H54 (cell line): ENCODE results near the gene TRANK1.

Source experiments
- DNase-seq: peaks from one replicate; pipeline ENCODE4 v3.0.0; 2011; ENCODE audit warnings: low spot score, mixed read lengths; ENCODE audit not compliant: insufficient read length
- FAIRE-seq: peaks from 3 replicates; lab custom pipeline; 2011; peaks lifted over from hg19 to GRCh38; lab: Jason Lieb, UNC
- POLR2A ChIP-seq: IDR thresholded peaks from 2 replicates; pipeline ENCODE4 v1.6.1; 2011; ENCODE audit warnings: low read depth, mild to moderate bottlenecking, low read length

TRANK1 gene

GRCh38 chr3:36815375-36815774 lies 129.5 kb downstream of the TRANK1 start:
- DNase-seq (no peak), FAIRE-seq (no peak)
- no peak for TF ChIP-seq POLR2A

GRCh38 chr3:36814776-36815175 lies 130.1 kb downstream of the TRANK1 start:
- TF ChIP-seq POLR2A = no peak
- FAIRE-seq (no peak), DNase-seq (no peak)

- no peak for FAIRE-seq
- TF ChIP-seq POLR2A = no peak
- DNase-seq = no peak
Observed at GRCh38 chr3:36814066-36814717, 130.7 kb downstream of the TRANK1 start.

- TF ChIP-seq POLR2A = no peak
- FAIRE-seq (no peak), DNase-seq (no peak)
Observed at GRCh38 chr3:36813305-36813704, 131.5 kb downstream of the TRANK1 start.

DNA sequence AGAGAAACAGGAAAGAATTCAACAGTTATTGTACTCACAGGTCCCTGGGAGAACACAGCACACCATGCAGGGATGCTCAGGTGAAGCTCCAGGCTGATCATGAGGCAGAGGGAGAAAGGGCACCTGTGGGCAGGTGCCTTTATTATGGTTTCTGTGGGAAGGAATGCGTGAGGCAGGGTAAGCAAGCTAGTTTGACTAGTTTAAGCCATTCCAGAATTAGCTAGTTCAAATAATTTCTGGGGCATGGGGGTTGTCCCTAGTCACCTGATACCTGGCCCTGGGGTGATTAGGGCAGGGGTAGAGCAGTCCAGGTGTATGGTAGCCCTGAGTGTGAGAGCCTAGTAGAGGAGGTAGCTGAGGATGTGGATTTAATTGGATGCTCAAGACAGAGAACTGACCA lies 132.6 kb downstream of the TRANK1 start:
- no peak for TF ChIP-seq POLR2A
- no peak for DNase-seq
- FAIRE-seq = no peak

DNA sequence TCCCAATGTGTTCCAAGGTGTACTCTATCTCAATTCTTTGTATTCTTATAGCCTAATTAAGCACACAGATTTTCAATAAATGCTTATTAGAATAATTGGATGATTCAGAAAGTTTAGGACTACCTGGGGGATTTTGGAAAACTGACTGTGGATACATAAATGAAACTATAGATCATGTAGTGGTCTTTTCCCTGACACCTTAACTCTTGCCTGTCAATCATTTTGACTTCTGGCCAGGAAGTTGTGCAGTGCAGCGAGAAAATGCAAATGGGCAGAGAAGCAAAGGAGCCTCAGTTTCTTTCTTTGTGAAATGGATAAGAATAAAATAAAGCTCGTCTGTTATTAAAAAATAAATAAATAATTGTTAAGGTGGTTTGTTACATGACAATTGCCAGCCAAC lies 133.1 kb downstream of the TRANK1 start:
- DNase-seq = no peak

DNA sequence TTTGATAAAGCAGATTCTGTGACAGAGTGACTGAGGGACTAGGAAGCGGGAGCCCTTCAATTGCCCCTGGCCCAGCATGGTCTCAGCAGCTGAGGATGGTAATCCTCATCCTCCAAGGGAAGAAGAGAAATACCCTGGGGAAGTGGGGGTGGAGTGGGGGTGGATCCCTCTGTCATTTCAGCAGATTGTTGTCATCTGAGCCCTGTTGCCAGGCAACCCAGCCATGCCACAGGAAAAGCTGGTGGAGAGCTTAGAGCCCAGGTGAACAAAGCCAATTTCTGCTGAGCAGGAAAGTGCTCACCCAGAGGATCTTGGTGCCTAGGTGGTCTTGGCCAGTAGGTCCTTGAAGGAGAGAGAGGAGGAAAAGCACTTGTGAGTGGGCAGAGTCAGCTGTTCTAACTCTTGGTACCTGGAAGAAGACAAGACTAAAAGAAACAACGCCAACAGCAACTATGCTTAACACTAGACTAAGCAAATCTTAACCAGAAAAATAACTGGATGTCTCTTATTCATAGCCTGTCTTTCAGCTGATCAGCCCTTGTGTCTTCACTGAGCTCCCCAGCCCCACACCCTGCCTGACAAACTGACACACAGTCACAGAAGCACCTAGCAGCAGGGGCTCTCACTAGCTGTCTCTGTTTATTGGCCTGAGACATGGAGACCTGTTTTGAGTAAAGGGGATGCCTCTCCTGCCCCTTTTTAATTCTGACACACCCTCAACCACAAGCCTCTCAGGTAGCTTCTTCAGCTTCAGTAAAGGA lies 140.4 kb downstream of the TRANK1 start:
- DNase-seq (no peak), FAIRE-seq (no peak)
- TF ChIP-seq POLR2A = no peak

More for the DNA sequence above, 133.1 kb downstream of the TRANK1 start:
- no peak for TF ChIP-seq POLR2A
- FAIRE-seq = no peak

GRCh38 chr3:36803091-36803791 lies 141.6 kb downstream of the TRANK1 start:
- DNase-seq (no peak), FAIRE-seq (no peak)
- no peak for TF ChIP-seq POLR2A

GRCh38 chr3:36800533-36801116 lies 144.2 kb downstream of the TRANK1 start:
- FAIRE-seq (no peak), DNase-seq (no peak)
- no peak for TF ChIP-seq POLR2A

DNA sequence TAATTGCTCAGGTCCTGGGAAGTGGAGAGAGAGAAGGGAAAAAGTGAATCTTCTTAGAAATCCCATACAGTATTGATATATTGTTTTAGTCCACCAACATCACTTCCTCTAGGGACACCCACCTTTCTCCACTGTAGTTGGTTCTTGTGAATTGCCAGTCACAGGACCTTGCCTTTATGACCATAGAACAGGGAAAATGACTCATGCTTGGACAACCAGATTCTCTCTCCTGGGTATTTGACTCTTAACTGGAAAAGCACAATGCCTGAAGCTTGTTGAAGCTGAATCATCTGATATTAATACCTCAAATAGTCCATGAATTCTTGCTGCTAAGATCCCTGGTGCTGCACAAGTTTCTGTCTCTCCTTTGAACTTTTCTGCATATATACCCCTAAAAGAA lies 148.0 kb downstream of the TRANK1 start:
- FAIRE-seq (peak; percentile 11), DNase-seq (no peak)
- TF ChIP-seq POLR2A = no peak

DNA sequence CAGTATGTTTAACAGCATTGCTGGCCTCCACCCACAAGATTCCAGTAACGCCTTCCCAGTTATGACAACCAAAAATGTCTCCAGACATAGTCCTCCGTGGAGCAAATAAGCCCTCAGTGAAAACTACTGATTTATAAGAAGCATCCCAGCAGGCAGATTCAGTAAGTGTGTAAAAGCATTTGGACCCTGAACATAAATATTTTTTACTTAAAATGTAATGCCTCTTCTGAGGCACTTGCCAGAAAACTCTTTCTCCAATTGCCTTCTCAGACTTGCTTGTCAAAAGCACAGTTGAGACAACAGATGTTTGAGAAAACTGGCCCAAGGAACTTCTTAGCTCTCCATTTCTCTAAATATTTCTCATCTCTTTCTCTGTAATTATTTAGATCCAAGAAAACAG lies 148.7 kb downstream of the TRANK1 start:
- DNase-seq = no peak
- TF ChIP-seq POLR2A = no peak
- no peak for FAIRE-seq

DNA sequence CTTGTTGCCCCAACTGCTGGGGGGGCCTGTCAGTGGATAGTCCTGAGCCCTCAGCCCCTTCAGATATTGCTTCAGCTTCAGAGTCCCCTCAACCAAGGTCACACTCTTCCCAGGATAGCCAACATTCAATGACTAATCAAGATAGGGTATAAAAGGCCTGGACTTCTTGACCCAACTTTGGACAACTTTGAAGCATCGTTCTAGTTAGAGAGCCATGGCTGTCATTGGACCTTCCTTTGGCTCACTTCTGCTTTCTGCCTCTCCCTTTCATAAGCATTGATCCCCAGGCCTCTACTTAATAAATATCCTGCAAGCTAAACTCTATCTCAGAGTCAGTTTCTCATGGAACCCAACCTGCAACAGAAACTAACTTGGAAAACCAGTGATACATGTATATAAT lies 149.2 kb downstream of the TRANK1 start:
- no peak for TF ChIP-seq POLR2A
- DNase-seq (no peak), FAIRE-seq (no peak)

GRCh38 chr3:36792342-36792741 lies 152.5 kb downstream of the TRANK1 start:
- FAIRE-seq (no peak), DNase-seq (peak; percentile 22)
- no peak for TF ChIP-seq POLR2A

- no peak for TF ChIP-seq POLR2A
- FAIRE-seq (no peak), DNase-seq (no peak)
Observed at GRCh38 chr3:36790765-36791164, 154.1 kb downstream of the TRANK1 start.
